HG03280 (cell line): ENCODE data around the gene FUT4.
"Not testable (repeated sequence)": the region's sequence is repeated elsewhere in the genome, so short reads cannot be mapped to it uniquely, and the experiment has no call there.

Experiments used
- ATAC-seq: cut with Tn5 transposase; IDR thresholded peaks from one replicate; pipeline ENCODE4 v1.9.1; 2021; ENCODE audit warnings: mild to moderate bottlenecking, moderate library complexity; ENCODE audit not compliant: unreplicated experiment

Gene FUT4

GRCh38 chr11:94532211-94532610 is 11.5 kb upstream of the FUT4 start:
- no peak for ATAC-seq

DNA sequence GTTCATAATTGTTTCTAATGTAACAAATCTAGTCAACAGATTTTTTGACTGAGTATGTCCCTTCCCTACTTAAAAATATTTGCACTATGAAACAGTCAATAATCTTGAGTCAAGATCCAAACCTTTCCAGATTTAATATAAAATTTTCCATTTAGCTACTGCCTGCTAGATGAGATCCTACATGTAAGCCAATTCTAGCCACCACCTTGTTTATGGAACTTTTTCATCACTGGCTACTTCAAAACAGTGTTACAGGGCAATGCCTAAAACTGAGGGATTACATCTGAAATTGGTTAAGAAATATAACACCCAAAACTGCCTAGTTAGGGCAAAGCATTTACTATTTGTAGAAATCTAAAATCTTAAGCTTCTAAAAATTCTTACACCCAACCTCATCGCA is 10.5 kb upstream of the FUT4 start:
- no peak for ATAC-seq

GRCh38 chr11:94533696-94534630 is 9.8 kb upstream of the FUT4 start:
- no peak for ATAC-seq

GRCh38 chr11:94536386-94536785 is 7.3 kb upstream of the FUT4 start:
- no peak for ATAC-seq

DNA sequence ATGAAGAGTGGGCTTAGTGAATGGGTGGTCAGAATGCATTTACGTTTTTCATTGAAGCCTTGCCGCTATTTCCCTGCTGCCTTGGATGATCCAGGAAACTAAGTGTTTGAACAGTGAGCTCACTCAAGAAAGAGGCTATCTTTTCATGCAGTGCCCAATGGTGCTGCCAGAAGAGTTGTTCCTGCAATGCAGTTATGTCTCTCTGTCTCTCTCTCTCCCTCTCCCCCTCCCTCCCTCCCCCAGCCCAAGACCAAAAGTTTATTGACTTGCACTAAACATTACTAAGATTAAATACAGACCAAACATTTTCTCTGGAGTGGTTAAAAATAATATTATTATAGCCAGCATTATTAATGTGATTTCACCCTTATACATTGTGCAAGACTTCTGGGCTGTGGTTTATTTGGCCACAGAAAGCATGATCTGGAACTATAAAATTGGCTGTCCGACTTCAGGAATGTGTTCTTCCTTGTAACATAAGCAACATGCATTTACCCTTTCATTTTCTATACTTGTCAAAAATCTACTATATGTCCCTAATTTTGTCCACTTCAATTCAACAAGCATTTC is 6.6 kb upstream of the FUT4 start:
- ATAC-seq, result no peak

DNA sequence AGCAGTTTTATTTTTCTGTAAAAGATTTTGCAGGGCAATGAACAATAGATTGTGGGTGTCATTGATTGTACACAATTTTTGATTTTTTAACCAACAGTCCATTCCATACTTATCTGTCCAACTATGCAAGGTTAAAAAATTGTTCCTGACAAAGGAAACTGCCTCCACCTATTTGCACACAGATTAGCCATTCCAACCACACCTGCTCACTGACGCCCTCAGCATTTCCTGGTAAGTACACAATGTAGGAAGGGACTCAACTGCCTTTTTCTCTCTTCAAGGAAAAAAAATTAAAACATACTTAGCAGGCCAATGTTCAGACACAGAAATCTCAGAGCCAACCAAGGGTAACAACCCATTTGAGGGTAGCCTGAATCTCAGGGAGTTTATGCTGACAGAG is 4.3 kb upstream of the FUT4 start:
- no peak for ATAC-seq

DNA sequence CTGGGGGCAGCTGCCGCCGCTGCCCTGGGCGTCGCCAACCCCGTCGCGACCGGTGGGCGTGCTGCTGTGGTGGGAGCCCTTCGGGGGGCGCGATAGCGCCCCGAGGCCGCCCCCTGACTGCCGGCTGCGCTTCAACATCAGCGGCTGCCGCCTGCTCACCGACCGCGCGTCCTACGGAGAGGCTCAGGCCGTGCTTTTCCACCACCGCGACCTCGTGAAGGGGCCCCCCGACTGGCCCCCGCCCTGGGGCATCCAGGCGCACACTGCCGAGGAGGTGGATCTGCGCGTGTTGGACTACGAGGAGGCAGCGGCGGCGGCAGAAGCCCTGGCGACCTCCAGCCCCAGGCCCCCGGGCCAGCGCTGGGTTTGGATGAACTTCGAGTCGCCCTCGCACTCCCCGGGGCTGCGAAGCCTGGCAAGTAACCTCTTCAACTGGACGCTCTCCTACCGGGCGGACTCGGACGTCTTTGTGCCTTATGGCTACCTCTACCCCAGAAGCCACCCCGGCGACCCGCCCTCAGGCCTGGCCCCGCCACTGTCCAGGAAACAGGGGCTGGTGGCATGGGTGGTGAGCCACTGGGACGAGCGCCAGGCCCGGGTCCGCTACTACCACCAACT is 1.0 kb downstream of the FUT4 start:
- ATAC-seq, result no peak

GRCh38 chr11:94545264-94546161 is 1.8 kb downstream of the FUT4 start:
- ATAC-seq, result no peak

- no peak for ATAC-seq
These were observed 2.4 kb downstream of the FUT4 start for GRCh38 chr11:94546162-94546470.

- ATAC-seq, result no peak
These were observed 3.2 kb downstream of the FUT4 start for GRCh38 chr11:94546886-94547285.

DNA sequence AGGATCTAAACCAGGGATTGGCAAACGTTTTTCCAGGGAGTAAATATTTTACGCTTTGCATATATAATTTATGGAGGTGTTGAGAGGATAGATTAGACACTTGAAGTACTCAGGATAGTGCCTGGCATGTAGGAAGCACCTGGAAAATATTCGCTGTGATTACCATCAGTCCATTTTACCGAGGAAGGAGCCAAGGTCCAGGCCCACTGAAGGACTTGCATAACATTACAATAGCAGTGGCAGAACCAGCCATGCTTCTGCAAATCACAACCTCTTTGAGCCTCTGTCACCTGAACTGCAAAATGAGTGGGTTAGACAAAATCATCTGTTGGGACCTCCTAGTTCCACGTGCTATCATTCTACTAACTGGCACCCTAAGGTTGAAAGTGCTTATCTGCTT is 5.4 kb downstream of the FUT4 start:
- no peak for ATAC-seq

- no peak for ATAC-seq
These were observed 6.8 kb downstream of the FUT4 start for GRCh38 chr11:94550513-94550912.

DNA sequence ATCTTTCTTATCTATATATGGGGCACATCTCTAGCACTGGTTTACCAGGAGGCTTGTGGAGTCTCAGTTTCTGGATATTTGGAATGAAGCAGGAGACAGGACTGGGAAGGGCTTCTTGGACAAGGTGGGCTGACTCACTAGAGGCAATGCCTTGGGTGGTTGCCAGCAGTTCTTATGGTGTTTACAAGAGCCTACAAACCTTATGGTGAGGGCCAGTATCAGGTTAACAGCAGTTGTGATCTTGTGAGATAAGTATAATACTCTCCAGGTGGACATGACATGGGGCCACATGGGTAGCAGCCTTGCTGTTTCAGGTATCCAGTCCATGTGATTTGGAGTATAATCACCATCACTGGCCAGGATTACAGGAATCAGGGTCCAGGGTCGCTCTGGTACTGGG is 10.2 kb downstream of the FUT4 start:
- no peak for ATAC-seq

GRCh38 chr11:94555752-94556329 is 12.1 kb downstream of the FUT4 start:
- ATAC-seq, result not testable (repeated sequence)

DNA sequence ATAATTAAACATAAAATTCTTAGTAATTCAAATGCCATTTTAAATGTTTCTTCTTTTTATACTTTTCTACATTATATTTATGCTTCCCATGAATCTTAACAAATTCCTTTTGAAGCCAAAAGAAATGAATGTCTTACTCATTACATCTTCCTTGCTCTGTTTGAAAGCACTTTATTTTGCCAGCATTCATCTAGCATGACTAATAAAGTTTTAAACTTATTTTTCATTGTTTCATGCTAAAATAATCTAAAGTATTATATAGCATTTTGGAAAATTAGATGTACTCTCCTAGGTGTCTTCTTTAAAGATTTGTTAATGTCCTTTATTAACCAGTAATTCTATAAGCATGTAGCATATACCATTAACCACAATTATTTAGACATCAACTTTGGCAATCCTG is 13.7 kb downstream of the FUT4 start:
- no peak for ATAC-seq

DNA sequence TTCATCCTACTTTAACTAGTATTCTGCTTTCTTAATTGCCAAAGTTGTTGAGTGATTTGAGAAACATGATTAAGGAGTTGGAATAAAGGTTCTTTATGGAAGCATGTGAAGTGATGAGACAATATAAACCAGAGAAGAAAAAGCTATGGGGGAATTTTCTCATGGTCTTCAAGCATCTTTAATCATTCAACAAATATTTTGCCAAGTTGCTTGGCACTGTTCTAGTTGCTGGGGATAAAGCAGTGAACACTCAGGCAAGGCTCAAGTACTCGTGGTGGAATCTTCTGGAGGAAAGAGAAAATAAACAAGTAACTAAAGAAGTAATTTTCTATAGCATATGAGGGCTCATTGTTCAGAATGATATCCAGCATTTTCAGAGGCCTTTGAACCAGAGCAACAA is 14.3 kb downstream of the FUT4 start:
- no peak for ATAC-seq

DNA sequence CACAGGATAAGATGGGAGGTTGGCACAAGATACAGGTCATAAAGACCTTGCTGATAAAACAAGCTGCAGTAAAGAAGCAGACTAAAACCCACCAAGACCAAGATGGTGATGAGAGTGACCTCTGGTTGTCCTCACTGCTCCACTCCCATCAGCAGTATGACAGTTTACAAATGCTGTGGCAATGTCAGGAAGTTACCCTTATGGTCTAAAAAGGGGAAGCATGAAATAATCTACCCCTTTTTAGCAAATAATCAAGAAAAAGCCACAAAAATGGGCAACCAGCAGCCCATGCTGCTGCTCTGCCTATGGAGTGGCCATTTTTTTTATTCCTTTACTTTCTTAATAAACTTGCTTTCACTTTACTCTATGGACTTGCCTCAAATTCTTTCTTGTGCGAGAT is 14.7 kb downstream of the FUT4 start:
- ATAC-seq, result no peak

- ATAC-seq, result no peak
These were observed 15.2 kb downstream of the FUT4 start for GRCh38 chr11:94558932-94559331.

DNA sequence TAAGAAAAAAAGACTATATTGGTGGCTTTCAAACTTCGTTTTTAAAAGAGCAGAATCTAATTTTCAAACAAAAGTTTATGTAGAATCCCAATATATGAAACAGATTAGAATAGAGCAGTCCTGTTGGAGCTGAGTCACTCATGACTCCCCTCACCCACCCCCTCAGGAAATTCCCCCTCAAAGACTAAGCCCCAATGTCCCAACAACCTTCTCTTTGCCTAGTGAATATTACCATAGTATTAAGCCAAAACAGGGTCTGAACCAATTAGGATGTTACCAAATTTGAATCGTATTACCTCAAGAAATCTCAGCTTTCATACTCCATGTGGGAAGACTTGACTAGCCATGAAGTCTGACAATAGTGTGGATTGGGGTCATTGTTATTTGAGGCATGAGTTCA is 15.6 kb downstream of the FUT4 start:
- ATAC-seq, result no peak

DNA sequence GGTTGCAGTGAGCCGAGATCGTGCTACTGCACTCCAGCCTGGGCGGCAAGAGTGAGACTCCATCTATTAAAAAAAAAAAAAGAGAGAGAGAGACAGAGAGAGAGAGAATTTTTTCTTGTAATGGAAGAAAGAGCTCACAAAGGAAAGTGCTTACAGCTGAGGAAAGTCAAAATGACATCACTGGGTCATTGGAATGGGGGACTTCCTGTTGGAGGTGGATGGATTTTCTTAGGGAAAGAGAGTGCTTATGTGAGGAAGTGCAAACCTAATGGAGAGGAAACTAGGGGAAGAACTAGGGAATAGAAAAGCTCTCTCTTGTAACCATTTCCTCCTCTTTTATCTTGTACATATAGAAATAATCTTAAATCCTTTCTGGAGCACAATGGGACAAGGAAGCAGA is 17.1 kb downstream of the FUT4 start:
- no peak for ATAC-seq
